Astrocyte of the spinal cord (primary cell): ENCODE data around the gene PNPLA2.

Experiments used
- DNase-seq: peaks from one replicate; pipeline ENCODE4 v3.0.0; 2011; ENCODE audit warnings: low read depth, low spot score
- H3K4me3 ChIP-seq: 2 replicates; pipeline ENCODE4 v1.5.1; 2011; ENCODE audit warnings: low read depth, mild to moderate bottlenecking, low read length, moderate library complexity
- CTCF ChIP-seq: IDR thresholded peaks from 2 replicates; pipeline ENCODE4 v1.5.1; 2012; ENCODE audit warnings: low read depth, mild to moderate bottlenecking, low read length, inconsistent platforms
- in situ Hi-C: cut with HindIII; loops from 2 replicates; pipeline ENCODE4 v1.10.0; 2017; ENCODE audit warnings: low sequenced_read_pairs

Gene PNPLA2

GRCh38 chr11:843086-843734, 24.5 kb downstream of the PNPLA2 start:
- peak overlapping the region; percentile 85 for H3K4me3 ChIP-seq
- DNase-seq, result no peak
- in situ Hi-C loops, result no loop called here
- no peak for TF ChIP-seq CTCF

- TF ChIP-seq CTCF, result no peak
- DNase-seq, result peak; percentile 94
- in situ Hi-C loops, result no loop called here
- H3K4me3 ChIP-seq, result peak overlapping the region; percentile 85
These were observed 25.3 kb downstream of the PNPLA2 start for GRCh38 chr11:843818-844692.

GRCh38 chr11:844693-845644, 26.3 kb downstream of the PNPLA2 start:
- peak; percentile 92 for DNase-seq
- TF ChIP-seq CTCF, result no peak
- H3K4me3 ChIP-seq, result peak overlapping the region; percentile 85
- in situ Hi-C loops, result no loop called here

- DNase-seq, result peak; percentile 65
- H3K4me3 ChIP-seq, result no peak overlapping the region
- TF ChIP-seq CTCF, result no peak
- in situ Hi-C loops, result no loop called here
These were observed 27.3 kb downstream of the PNPLA2 start for GRCh38 chr11:845872-846495.

- no peak overlapping the region for H3K4me3 ChIP-seq
- in situ Hi-C loops, result no loop called here
- no peak for TF ChIP-seq CTCF
- DNase-seq, result no peak
These were observed 27.9 kb downstream of the PNPLA2 start for GRCh38 chr11:846496-847098.
